ENCODE measurements around the gene SF3B3. TPM values are rescaled to one million over a fixed set of nuclear protein-coding genes. Genes with fewer than 3 reads are reported as not detected.

The SF3B3 gene
- total RNA-seq, 1 experiment from 2014 or later = 449 TPM

GRCh38 chr16:70561623-70562022, 38.0 kb downstream of the SF3B3 start:
- no peaks in the 10 kb centered on the region for H3K9me3 Mint-ChIP-seq (ENCODE audit: low read depth, unreplicated experiment)
- TF ChIP-seq CTCF (IDR thresholded peaks at IDR 0.05; ENCODE audit: unreplicated experiment) = no peak
- no peak overlapping the region for H3K27ac Mint-ChIP-seq (ENCODE audit: unreplicated experiment)
- H3K36me3 Mint-ChIP-seq (ENCODE audit: insufficient read depth, unreplicated experiment) = peaks cover 94% of the 10 kb centered on the region
- no peaks in the 10 kb centered on the region for H3K27me3 Mint-ChIP-seq (ENCODE audit: unreplicated experiment)
- BruUV-seq (replicated peaks) = no TSS peak
- no peak overlapping the region for H3K4me3 Mint-ChIP-seq (ENCODE audit: low read depth, unreplicated experiment)
- DNase-seq = no peak
- CTCF ChIA-PET = interaction anchor here (1.2 kb wide), 1 partner anchor 23 kb away, joined by 3 read pairs; no protein-coding TSS in a partner anchor
- intact Hi-C loops (cut with micrococcal nuclease; ENCODE audit: unreplicated experiment) = loop anchor here (10.0 kb wide), 1 partner anchor 213 kb away; no protein-coding TSS in a partner anchor
- peaks cover 1% of the 10 kb centered on the region for H3K4me1 Mint-ChIP-seq (ENCODE audit: low read depth, unreplicated experiment)

- CTCF ChIA-PET = no interaction called here
- BruUV-seq (replicated peaks) = no TSS peak
- Mint-ChIP-seq H3K4me1 (ENCODE audit: low read depth, unreplicated experiment) (peaks cover 21% of the 10 kb centered on the region), H3K9me3 (ENCODE audit: low read depth, unreplicated experiment) (no peaks in the 10 kb centered on the region), H3K27me3 (ENCODE audit: unreplicated experiment) (no peaks in the 10 kb centered on the region), H3K4me3 (ENCODE audit: low read depth, unreplicated experiment) (no peak overlapping the region), H3K27ac (ENCODE audit: unreplicated experiment) (no peak overlapping the region), H3K36me3 (ENCODE audit: insufficient read depth, unreplicated experiment) (peaks cover 94% of the 10 kb centered on the region)
- no peak for DNase-seq
- intact Hi-C loops (cut with micrococcal nuclease; ENCODE audit: unreplicated experiment) = loop anchor here (10.0 kb wide), 1 partner anchor 211 kb away; no protein-coding TSS in a partner anchor
- no peak for TF ChIP-seq CTCF (IDR thresholded peaks at IDR 0.05; ENCODE audit: unreplicated experiment)
These were observed 40.0 kb downstream of the SF3B3 start for GRCh38 chr16:70563636-70564035.

- intact Hi-C loops (cut with micrococcal nuclease; ENCODE audit: unreplicated experiment) = loop anchor here (10.0 kb wide), 1 partner anchor 210 kb away; no protein-coding TSS in a partner anchor
- Mint-ChIP-seq H3K4me1 (ENCODE audit: low read depth, unreplicated experiment) (peaks cover 29% of the 10 kb centered on the region), H3K9me3 (ENCODE audit: low read depth, unreplicated experiment) (no peaks in the 10 kb centered on the region), H3K4me3 (ENCODE audit: low read depth, unreplicated experiment) (no peak overlapping the region), H3K27ac (ENCODE audit: unreplicated experiment) (no peak overlapping the region), H3K27me3 (ENCODE audit: unreplicated experiment) (no peaks in the 10 kb centered on the region), H3K36me3 (ENCODE audit: insufficient read depth, unreplicated experiment) (peaks cover 94% of the 10 kb centered on the region)
- no peak for DNase-seq
- no peak for TF ChIP-seq CTCF (IDR thresholded peaks at IDR 0.05; ENCODE audit: unreplicated experiment)
- no TSS peak for BruUV-seq (replicated peaks)
- CTCF ChIA-PET = interaction anchor here (0.5 kb wide), 1 partner anchor 77 kb away, joined by 4 read pairs; no protein-coding TSS in a partner anchor
These were observed 41.4 kb downstream of the SF3B3 start for GRCh38 chr16:70565053-70565452.

- peaks cover 40% of the 10 kb centered on the region for H3K4me1 Mint-ChIP-seq (ENCODE audit: low read depth, unreplicated experiment)
- no peaks in the 10 kb centered on the region for H3K27me3 Mint-ChIP-seq (ENCODE audit: unreplicated experiment)
- CTCF ChIA-PET = interaction anchor here (0.5 to 1.7 kb wide), 5 partner anchors 20 to 1057 kb away, joined by 3 to 11 read pairs (median 3); partner anchors contain the start of gene MARVELD3
- H3K4me3 Mint-ChIP-seq (ENCODE audit: low read depth, unreplicated experiment) = peak overlapping the region; percentile 53
- peaks cover 99% of the 10 kb centered on the region for H3K36me3 Mint-ChIP-seq (ENCODE audit: insufficient read depth, unreplicated experiment)
- no peak for TF ChIP-seq CTCF (IDR thresholded peaks at IDR 0.05; ENCODE audit: unreplicated experiment)
- no TSS peak for BruUV-seq (replicated peaks)
- peak overlapping the region; percentile 92 for H3K27ac Mint-ChIP-seq (ENCODE audit: unreplicated experiment)
- no peaks in the 10 kb centered on the region for H3K9me3 Mint-ChIP-seq (ENCODE audit: low read depth, unreplicated experiment)
- peak; percentile 89 for DNase-seq
- intact Hi-C loops (cut with micrococcal nuclease; ENCODE audit: unreplicated experiment) = loop anchor here (10.0 kb wide), 1 partner anchor 206 kb away; no protein-coding TSS in a partner anchor
These were observed 45.1 kb downstream of the SF3B3 start for GRCh38 chr16:70568601-70569237.

Measured in Calu3 (cell line).